NCI-H345 treated with DMSO at 0.1 percent for 48 hours (cell line): ENCODE results near the gene FAXDC2.
"Not testable (repeated sequence)": the region's sequence is repeated elsewhere in the genome, so short reads cannot be mapped to it uniquely, and the experiment has no call there.

ENCODE experiments used
- DNase-seq: peaks from one replicate; lab custom pipeline; 2025; ENCODE audit not compliant: unreplicated experiment; lab: John Stamatoyannopoulos, UW

FAXDC2 gene

DNA sequence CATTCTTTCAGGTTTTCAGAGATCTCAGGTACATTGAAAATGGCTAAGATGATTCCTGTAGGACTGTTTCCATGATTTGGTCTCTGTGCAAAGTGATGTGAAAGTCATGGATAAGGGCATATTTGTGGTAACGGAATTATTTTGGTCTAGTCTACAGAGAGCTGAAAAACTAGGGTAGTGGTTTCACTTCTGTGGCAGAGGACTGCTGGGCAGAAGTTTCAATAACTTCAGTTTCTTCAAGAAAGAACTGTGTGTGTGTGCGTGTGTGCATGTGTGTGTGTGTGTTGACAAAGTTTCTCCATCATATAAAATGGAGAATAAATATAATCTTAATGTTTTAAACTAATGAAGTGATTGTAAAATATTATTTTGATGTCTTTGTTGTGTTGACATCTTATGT, 12.4 kb upstream of the FAXDC2 start:
- DNase-seq = no peak

GRCh38 chr5:154861946-154862345, 11.5 kb upstream of the FAXDC2 start:
- DNase-seq = no peak

GRCh38 chr5:154860765-154861164, 10.4 kb upstream of the FAXDC2 start:
- DNase-seq = no peak

GRCh38 chr5:154860123-154860522, 9.7 kb upstream of the FAXDC2 start:
- no peak for DNase-seq

GRCh38 chr5:154858972-154859871, 8.8 kb upstream of the FAXDC2 start:
- no peak for DNase-seq

GRCh38 chr5:154858297-154858971, 8.0 kb upstream of the FAXDC2 start, which contains the start of gene CNOT8:
TSS of gene CNOT8 (plus strand) at chr5:154858627. CDS start at chr5:154863279, 4,652 bp downstream.
- DNase-seq = peak; percentile 96

DNA sequence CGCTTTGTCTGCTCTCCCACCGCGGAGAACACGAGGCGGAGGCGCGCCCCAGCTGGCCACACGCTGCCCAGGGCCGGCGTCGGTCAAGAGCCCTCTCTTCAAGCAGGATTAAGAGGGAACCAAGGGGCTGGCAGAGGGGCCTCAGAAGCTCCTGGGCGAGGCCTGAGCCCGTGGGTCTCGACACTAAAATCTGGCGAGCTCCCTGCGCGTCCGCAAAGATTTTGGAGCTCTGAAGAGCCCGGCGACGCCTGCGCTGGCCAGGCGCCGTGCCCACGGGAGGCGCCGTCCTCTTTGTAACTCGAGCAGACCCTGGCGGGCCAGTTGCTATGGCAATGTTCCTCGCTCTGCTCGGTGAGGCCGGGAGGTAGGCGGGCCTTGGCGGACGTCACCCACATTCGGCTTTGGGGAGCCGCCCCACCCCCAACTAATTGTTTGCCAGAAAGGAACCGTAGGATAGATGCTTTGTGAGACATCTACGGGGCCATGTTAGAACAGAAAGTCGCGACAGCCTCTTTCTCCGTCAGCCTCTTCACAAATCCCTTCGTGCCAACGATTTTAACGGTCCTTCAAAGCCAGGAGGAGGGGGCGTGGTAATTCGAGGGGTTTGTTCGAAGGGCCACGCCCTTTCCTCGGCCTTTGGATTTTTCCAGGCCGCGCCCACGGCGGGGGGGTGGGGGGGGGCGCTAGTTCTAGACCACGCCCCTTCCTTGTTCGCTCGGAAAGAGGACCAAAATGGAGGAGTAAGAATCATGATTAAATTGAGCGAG, 7.3 kb upstream of the FAXDC2 start:
- peak; percentile 96 for DNase-seq

DNA sequence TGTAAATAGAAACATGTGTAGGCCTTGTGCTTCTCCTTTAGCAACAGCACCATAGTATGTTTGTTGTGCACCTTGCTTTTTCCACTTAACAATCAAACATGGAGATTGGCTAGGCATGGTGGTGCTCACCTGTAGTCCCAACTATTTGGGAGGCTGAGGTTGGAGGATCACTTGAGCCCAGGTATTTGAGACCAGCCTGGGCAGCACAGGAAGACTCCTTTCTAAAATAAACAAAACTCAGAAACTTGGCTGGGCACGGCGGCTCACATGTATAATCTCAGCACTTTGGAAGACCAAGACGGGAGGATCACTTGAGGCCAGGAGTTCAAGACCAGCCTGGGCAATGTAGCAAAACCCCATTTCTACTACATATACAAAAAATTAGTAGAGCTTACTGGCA, 948 bp upstream of the FAXDC2 start:
- DNase-seq = no peak

- DNase-seq = no peak
Observed at GRCh38 chr5:154849791-154850201, 607 bp downstream of the FAXDC2 start.

GRCh38 chr5:154849264-154849785, 1.1 kb downstream of the FAXDC2 start:
- DNase-seq = no peak

- DNase-seq = no peak
Observed at GRCh38 chr5:154844809-154845208, 5.6 kb downstream of the FAXDC2 start.

DNA sequence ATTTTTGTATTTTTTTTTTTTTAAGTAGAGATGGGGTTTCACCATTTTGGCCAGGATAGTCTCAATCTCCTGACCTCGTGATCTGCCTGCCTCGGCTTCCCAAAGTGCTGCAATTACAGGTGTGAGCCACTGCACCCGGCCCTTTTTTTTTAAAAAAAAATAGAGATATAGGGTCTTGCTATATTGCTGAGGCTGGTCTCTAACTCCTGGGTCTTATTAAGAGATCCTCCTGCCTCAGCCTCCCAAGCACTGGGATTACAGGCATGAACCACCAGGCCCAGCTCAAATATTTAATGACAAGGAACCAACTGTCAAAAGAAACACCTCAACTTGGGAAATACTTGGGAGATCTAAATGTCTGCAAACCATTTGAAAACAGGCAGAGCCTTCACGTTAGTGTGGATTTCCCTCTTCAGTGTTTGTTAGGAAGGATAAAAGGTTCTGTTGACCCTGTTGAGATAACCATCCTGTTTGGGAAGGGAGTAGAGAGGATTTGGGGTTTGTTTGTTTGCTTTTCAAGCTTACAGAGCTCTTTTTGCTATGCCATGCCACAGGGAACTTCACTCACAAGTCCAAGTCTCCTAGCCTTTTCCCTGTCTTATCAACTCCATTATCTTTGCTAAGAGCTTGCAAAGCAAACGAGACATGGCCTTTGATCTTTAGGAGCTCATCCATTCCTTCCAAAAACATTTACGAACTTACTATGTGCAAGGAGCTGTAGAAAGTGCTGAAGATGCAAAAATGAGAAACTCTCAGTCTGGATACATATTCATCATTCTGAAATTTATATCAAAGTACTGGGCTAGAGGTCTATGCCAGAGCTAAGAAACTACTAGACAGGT, 7.5 kb downstream of the FAXDC2 start:
- no peak for DNase-seq

DNA sequence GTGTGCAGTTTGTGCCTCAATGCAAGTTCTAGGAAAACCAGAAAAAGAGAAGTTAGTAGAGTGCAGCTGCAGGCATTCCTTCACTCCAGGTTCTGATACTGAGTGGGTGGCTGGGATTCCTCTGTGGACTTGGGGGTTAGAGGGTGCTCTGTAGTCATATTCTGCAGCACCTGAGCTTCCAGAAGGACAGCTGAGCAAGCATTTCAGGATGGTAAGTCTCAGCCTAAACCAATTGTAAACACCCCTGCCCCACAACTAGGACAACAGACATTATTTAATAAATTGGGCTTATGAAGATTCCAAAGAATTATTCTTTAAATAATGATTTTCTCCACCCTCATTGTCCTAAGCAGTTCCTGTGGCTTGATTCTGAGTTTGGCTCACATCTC, 9.1 kb downstream of the FAXDC2 start:
- DNase-seq = no peak

DNA sequence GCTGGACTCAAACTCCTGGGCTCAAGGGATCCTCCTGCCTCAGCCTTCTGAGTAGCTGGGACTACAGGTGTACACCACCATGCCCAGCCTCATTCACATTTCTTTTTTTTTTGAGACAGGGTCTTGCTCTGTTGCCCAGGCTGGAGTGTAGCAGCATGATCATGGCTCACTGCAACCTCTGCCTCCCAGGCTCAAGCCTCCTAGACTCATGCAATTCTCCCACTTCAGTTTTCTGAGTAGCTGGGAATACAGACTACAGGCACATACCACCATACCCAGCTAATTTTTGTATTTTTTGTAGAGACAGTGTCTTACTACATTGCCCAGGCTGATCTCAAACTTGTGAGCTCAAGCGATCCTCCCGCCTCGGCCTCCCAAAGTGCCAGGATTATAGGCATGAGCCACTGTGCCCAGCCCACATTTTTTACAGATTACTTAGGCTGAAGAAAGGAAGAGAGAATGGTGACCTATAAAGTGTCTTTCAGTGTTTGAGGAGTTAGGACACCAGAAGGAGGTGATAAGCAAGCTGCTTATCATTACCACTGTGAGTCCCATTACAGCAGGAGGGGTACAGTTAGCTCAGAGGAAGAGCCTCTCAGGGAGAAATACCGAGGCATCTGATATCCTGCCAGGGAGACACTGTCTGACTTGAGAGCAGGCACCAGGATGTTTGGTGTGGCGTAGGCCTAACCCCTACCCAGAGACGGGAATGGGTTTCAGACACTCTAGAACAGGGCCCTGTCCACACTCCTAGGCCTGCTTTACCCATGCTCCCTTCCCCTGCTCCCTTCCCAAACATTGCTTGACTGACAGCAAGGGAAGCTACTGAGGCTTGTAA, 9.7 kb downstream of the FAXDC2 start:
- no peak for DNase-seq

- DNase-seq = no peak
Observed at GRCh38 chr5:154837009-154837901, 13.1 kb downstream of the FAXDC2 start.

DNA sequence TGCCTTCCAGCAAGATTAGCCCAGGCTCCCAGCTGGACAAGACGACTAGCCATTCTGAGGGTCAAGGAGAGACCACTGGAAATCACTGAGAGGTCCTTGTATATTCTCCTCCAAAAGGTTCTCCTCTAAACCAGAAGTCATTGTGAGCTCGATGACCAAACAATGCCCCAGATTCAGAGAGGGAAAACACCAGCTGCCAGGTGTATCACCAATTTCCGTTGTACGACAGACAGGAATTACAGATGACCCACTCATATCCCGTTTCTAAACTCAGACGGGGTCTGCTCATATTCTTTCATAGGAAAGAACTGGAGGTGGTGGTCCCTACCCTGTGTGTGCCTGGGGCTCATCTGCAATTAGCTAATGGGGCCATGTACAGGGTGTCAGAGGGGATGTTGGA, 14.2 kb downstream of the FAXDC2 start:
- no peak for DNase-seq

DNA sequence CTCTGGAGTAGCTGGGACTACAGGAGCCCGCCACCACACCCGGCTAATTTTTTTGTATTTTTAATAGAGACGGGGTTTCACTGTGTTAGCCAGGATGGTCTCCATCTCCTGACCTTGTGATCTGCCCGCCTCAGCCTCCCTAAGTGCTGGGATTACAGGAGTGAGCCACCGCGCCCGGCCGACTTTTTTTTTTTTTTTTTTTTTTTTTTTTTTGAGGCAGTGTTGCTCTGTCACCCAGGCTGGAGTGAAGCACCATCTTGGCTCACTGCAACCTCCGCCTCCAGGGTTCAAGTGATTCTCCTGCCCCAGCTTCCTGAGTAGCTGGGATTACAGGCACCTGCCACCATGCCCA, 14.7 kb downstream of the FAXDC2 start:
- DNase-seq = not testable (repeated sequence)

DNA sequence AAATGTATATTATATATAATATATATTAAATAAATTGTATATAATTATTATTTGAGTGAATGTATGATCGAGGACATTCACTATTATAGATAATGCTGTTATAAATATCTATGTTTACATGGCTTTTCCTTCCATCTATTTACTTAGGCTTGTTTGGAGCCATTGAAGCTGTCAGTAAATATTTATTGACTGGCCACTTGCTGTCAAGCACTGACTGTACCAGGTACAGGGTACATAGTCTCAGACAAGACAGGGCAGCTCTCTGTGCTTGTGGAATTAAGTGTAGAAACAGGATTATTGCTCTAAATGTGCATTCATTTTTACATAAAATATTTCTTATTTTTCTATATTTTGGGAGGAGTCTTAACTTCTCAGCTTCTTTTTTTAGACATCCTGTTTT, 16.4 kb downstream of the FAXDC2 start:
- no peak for DNase-seq

DNA sequence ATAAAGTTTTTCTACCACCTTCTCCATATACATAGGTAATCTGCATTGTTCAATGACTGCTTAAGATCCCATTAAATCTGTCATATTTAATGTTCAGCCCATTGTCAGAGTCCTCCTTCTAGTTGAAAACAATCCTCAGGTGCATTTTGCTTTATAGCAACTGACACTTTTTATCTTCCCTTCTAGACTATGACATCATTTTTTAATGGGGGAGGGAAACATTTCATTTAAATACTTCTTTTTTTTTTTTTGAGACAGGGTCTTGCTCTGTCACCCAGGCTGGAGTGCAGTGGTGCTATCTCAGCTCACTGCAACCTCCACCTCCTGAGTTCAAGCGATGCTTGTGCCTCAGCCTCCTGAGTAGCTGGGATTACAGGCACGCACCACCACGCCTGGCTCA, 17.6 kb downstream of the FAXDC2 start:
- DNase-seq = not testable (repeated sequence)
